NCI-H460 (cell line): ENCODE data around the gene BBX. TPM values are rescaled to one million over a fixed set of nuclear protein-coding genes. Genes with fewer than 3 reads are reported as not detected.

Source experiments
- DNase-seq: peaks from one replicate; pipeline ENCODE4 v3.0.0-alpha.2; 2016; ENCODE audit warnings: low read depth; ENCODE audit errors: extremely low read depth
- total RNA-seq: library from RNA; depleted of rRNA; stranded (reverse); fragments of >200 nt; shearing (Covaris generic); gene quantifications from 2 replicates; pipeline ENCODE4 v1.2.3, GENCODE V29; 2014

The BBX gene
- total RNA-seq, 1 experiment from 2014 or later, result 44.0 TPM

DNA sequence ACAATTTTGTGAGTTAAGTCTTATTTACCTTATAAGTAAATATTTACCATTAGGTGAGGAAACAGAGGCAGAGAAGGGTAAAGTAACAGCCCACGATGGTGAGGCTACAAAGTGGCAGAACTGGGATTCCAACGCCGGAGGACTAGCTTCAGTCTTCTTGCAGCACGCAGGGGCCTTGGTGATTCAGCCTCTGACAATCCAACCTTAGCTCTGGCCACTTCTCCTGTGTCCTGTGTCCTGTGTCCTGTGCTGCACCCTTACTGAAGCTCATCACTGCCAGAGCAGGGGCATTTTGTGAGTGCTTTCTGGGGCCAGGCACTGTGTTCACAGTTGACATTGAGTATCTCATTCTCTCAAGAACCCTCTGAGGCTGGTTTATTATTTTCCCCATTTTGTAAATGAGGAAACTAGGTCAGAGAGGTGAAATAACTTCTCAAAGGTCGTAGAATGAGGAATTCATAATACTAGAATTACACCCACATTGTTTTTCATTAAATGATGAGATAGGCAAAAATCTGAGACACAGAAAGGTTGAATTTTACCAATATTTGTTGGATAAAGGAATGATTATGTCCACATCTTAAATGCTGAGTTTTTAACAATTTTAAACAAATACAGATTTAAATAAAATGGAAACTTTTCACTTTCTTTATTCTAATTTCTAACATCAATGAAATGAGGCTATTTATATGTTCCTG lies 215.9 kb downstream of the BBX start:
- DNase-seq, result no peak

DNA sequence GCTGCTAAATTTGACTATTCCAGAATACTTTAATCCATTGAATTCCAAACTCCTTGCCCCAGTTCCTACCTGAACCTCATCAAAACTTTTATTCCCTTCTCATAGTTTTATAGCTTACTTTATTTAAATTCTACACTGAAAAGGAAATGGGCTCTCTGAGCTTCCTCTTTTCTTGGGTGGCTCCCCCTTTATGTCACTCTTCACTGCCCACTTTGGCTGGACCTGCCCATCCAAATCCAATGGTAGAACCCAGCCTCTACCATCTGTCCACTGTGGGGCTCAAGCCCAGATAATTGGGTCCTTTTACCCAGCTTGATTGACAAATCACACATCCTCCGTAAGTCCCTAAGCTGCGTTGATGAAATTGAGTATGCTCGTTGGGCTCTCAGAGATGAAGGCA lies 216.5 kb downstream of the BBX start:
- DNase-seq, result no peak

DNA sequence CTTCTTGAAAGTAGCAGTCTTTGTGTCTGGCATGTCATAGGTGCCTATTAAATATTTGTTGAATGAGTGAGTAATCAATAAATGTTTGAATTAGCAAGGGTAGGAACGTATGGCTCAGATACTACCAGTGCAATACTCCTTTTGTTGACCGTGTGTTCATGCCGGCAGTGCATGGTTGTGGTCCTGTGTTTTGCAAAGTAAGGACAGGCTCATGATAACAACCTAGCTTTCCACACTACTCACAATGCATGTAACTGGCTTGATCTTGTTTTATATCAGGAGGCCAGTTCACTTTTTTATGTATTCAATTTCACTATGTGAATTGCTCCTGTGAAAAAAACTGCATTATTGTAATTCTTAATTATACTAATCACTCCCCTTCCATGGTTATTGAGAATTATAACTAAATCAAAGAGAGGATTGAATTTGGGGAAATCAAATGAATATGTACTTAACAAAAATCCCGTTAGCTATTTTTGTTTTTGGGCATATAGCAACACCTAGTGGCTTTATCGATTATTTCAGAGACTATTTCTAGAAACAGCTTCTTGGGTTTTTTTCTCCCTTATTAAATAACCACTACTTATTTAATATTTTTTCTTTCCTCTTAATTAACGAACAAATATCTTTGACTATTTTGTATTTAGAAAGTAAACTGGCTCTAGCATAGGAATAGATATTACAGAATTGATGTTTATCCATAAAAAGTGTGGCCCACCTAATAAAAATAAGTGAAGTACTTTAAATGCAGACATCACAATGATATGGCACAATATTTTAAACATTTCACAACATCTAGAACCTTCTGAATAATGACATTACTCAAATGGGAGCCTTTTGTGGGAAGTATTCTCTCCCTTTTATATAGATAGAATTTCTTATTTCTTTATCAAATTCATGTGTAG lies 218.5 kb downstream of the BBX start:
- no peak for DNase-seq

DNA sequence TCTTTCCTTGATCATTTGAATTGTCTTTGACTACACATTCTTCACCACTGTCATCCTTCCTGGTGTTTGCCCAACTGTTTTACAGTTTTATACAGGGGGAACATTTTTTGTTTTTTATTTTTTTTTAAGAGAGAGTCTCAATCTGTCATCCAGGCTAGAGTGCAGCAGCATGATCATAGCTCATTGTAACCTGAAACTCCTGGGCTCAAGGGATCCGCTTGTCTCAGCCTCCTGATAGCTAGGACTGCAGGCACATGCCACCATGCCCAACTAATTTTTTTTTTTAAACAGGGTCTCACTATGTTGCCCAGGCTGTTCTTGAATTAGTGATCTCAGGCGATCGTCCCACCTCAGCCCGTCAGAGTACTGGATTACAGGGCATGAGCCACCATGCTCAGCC lies 222.6 kb downstream of the BBX start:
- DNase-seq, result no peak

DNA sequence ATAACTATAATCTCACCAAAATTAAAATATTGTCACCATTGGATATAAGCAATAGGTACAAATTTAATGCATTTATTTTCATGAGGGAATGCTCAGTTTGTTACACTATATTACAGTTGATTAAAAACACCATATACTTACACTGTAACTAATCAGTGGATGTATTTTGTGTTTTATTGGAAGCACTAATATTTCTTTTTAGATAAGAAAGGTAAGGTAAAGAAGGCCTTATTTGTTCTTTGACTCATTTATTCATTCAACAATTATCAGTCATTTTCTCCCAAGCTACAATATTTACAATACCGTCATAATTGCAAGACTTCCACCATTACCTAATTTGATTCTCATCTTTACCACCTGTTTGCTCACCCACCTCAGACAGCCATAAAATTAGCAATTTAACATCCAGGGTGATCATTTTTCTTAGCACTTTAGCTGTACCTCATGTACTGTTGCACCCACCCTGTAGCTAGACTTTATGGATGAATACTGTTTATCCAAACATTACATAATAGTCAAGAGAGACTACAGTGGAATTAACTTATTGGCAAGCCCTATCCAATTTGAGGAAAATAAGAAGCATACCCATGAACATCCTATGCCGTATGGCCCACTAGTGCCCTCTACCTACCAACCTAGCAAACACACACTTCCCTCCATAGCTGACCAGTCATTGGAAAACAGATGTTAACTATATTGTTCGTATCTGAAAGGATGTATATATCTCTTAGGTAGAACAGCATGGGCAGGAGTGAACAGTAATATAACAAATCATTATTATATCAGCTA lies 229.6 kb downstream of the BBX start:
- no peak for DNase-seq

DNA sequence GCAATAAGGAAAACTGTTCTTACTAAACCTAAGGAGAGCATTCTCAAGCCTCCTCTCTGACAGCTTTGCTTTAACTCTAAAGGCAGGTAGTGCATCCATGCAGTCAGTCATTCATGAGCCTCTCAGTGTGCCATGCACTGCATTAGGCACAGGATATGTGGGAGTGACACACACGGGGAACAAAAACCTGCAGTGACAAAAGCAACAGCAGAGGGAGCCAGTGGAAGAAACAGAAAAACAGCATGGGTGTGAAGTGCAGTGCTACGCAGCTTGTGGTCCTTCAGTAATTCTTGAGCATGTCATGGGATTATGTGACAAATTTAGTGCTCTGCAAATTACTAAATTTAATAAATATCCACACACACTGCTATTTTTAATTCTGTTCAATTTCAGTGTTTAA lies 230.7 kb downstream of the BBX start:
- peak; percentile 29 for DNase-seq

DNA sequence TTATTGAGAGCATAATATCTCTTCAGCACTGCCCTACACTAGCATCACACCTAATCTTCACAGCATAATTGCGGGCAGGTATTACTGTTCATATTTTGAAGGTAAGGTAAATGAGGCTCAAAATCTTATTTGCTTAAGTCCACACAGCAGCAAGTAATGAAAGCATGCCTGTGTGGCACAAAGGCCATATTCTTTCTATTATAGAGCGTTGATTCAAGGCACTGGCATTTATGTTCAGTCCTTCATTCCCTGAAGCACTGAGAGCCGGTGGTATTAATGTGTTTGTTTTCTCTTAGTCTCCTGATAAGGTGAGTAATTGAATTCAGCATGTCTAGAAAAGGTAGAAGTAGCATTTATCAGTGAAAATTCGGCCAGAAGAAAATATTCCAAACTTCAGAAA lies 231.2 kb downstream of the BBX start:
- no peak for DNase-seq

DNA sequence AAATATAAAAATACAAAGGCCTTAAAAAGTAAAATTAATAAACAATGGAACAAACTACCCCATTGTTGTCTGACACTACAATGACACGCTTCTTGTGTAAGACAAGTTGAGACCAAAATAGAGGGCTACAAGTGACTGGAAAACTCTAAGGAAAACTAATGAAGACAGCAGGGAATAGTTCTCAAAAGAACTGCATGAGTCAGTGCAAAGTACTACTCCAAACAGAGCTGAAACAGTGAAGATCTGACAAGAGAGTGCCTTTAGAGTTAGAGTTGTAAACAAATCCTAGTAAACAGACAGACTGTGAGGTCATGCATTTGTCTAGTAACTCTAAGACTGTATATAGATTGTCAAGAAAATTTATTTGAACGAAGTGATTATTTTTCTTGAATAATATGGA lies 233.9 kb downstream of the BBX start:
- DNase-seq, result no peak

DNA sequence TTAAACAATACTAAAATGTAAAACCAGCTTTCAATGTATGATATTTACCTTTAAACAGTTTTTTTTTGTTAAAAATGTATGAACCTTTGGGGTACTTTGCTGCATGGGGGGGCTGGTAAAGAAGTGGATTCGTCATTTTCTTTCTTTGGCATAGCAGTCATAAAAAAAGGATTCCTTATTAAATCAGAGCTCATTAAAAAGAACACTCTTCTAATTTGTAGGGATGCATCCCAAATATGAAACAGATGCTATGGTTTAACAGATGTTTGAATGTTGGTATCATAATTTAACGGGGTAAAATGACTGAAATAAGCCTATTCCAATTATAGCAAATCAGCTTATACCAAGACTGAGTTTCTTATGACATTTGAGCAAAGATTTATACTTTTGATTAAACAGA lies 234.4 kb downstream of the BBX start:
- no peak for DNase-seq

DNA sequence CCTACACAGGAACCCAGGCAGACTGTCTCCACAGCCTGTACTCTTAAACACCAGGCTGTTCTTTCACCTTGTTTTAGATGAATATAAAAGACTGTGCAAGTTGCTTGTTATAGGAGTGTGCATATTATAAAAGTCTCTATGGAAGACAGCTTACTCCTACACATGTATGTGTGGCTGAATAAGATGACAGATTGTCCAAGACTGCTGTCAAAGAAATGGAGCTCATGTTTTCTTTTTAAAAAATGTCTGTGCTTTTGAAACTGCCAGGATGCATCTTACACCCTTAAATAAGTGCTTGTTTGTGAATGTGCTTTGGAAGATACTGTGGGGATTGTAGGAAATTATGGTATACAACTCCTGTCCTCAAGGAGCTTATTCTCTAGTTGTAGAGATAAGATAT lies 237.4 kb downstream of the BBX start:
- no peak for DNase-seq

DNA sequence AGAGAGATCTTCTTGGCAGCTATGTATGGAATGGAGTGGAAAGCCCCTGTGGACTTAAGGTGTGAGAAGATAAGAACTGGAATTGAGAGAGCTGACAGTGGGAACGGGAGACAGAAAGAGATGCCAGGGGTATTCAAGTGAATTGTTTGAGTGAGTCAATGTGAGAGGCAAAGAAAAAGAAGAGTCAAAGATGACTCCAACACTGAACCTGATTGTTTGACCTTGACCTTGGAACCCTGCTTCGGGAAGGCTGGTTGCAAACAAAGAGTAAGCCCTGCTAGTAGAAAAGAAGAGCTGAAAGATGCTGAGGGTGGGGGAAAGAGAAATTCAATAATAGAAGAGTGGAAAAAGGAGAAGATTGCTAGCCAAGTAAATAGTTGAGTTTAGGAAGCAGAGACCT lies 238.6 kb downstream of the BBX start:
- no peak for DNase-seq

DNA sequence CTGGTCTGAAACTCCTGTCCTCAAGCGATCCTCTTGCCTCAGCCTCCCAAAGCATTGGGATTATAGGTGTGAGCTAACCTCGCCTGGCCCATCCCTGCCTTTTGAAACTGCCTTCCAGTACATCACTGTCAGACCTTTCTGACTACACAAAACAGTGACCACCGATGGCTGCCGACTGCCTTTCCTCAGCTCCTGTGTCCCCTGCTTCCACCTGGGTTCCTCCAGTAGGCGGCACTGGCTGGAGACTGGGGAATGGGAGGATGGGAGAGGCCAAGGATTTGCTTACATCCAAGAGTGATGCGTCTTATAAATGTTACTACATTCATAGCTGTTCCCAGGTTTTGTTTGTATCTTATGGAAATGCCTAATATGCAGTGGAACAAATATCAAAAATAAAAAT lies 242.8 kb downstream of the BBX start:
- DNase-seq, result no peak

DNA sequence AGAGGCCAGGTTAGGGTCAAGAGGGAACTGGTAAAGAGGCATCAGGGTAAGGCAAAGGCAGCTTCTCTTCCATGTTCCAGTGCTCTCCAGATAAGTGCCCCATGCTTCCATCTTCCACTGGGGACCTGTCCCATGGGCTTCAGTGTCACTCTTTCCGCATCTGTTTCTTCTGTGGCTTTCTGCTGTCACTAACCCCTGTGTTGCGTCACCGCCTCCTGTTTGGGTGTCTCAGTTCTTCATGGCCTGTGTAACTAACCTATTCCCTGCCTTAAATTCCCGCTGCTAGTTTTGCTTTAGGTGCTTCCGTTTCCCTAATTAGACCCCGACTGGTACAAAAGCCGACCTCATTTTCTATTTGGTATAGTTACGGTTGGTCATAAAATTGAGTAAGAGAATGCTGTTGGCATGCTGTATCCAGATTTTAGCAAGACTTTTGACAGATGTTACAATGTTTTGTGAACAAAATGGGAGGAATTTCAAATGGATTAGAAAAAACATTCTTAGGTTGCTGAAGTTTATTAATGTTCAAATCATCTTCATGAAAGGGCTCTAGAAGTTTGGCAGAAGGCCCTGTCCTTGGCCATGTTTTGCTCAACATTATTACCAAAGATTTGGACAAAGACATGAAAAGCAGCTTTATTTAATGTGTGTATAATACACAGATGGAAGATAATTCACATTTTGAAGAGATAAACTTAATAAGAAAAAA lies 245.3 kb downstream of the BBX start:
- DNase-seq, result no peak

DNA sequence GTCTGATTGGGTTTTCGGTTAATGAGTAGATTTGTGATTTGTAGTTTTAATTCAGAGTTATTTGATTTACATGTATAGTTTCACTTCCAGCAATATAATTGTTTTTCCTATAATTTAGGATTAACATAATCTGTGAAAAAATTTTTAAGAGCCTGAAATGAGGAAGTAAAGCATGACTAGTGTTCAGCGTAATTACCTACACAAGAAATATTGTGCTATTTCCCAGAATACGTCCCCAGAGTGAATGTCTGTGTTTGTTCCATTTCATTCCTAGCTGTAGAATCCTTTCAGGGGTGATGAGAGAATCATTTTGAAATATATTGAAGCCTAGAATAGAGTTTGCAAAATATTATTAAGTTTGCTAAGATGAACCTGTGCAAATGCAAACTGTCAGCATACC lies 247.1 kb downstream of the BBX start:
- DNase-seq, result no peak

DNA sequence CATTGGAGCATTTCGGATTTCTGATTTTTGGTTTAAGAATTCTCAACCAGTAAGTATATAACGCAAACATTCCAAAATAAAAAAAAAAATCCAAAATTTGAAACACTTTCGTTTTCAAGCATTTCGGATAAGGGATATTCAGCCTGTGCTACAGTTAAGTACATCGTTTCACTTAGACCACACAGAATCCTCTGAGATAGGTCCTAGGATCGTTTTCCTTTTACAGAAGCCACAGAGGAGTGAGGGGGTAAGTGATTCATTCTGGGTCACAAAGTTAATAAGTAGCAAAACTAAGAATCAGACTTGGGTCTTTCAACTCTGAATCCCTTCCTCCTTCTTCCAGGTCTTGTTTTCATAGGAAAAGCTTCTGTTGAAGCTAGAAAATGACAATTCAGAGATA lies 249.3 kb downstream of the BBX start:
- DNase-seq, result no peak

DNA sequence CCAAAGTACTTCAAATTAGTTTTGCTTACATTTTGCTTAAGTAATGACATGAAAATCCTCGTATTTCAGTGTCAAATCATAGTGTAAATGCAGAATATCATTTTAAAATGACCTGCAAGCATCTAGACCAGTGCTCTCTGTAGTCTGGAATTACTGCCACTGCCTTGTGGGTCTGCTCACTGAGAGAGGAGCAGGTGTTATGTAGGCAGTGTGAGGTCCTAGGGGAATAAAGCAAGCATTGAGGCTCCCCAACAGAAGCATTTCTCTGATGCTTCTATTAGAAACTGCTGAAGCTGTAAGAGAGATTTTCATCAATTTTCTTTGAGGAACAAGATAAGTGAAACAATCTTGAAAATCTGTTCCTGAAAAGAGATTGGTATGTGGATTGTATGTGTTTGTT lies 253.2 kb downstream of the BBX start:
- no peak for DNase-seq

DNA sequence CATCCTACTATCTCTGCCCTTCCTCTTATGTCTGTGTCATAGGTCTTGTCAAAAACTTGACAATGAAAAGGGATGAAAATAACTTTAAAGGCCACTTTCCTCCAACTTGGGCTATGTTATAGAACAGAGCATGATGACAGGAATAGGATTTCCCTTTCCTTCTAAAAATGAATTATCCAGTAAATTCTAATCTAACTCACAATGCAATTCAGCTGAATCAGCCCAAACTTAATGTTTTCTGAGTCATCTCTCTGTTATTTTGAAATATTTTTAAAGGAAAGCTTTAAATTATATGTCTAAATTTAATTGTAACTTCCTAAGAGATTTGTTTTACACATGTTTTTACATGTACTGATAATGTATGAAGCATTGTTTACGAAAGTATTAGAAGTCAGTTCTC lies 258.5 kb downstream of the BBX start:
- DNase-seq, result no peak

DNA sequence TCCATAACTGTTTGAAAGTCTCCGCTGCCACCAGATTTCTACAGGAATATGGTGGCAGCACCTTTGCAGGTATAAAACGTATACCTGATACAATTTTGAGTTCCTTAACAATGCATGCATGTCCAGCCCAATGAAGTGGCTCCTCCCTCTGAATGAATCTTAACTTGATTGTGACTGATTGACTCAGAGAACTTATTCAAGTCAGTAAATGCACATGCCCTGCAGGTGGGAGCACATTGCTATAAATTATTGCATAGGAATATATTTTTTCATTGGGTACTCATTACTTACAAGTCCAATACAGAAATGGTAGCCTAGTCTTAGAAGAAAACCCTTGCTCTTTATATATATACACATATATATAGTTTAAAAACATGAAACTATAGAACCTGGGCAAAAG lies 259.3 kb downstream of the BBX start:
- no peak for DNase-seq

DNA sequence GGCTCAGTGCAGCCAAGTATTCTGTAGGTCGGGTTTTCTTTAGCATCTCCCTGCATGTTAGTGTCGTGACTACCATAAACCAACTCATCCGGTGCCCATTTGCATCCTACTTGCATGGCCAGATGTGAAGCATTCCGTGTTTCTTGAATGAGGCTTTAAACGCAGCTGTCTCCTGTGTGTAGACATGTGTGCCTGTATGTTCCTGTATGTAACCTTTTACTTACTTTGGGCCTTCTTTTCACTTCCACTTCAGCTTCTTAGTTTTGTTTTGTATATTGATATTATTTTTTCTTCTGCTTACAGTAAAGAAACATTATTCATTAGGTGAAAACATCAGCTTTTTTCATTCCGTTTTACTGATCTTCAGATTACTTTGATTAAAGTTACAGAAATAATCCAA lies 267.9 kb downstream of the BBX start:
- DNase-seq, result no peak

DNA sequence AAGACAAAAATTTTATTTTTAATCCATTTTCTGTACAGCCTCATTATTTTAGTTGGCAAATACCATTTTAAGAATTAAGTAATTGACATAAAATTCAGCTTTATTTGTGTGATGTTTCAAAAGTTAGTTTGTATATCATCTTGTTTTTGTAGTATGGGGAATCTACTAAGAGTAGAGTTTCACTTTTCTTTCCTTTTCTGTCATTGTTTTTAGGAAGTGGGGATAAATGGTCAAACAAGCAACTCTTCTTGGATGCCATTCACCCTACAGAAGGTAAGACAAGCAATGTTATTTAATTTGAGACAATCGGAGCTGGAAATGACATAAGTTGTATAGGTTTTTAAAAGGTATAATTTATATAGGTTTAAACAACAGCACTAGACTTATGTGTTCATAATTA lies 268.3 kb downstream of the BBX start:
- DNase-seq, result no peak

DNA sequence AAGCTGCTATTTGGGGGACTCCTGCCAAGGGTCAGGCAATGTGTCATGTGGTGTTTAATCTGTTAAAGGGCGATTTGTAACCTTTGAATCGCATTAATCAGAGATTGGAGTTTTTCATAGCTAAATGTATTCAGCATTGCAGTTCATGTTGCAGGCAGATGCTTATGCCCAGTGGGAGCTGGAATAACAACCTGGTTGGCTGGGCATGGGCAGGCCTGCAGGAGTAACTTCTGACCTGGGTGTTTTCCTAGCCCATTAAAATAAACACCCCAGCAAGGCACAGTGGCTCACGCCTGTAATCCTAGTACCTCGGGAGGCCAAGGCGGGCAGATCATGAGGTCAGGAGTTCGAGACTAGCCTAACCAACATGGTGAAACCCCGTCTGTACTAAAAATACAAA lies 268.7 kb downstream of the BBX start:
- no peak for DNase-seq
